Astrocyte of the spinal cord (primary cell): ENCODE data around the gene CASP2.
A peak's percentile ranks its signal among the peaks of the same experiment; 100 is the strongest.

ENCODE experiments used
- DNase-seq: peaks from one replicate; pipeline ENCODE4 v3.0.0; 2011; ENCODE audit warnings: low read depth, low spot score
- H3K4me3 ChIP-seq: 2 replicates; pipeline ENCODE4 v1.5.1; 2011; ENCODE audit warnings: low read depth, mild to moderate bottlenecking, low read length, moderate library complexity
- CTCF ChIP-seq: IDR thresholded peaks from 2 replicates; pipeline ENCODE4 v1.5.1; 2012; ENCODE audit warnings: low read depth, mild to moderate bottlenecking, low read length, inconsistent platforms
- in situ Hi-C: cut with HindIII; loops from 2 replicates; pipeline ENCODE4 v1.10.0; 2017; ENCODE audit warnings: low sequenced_read_pairs

CASP2 gene

DNA sequence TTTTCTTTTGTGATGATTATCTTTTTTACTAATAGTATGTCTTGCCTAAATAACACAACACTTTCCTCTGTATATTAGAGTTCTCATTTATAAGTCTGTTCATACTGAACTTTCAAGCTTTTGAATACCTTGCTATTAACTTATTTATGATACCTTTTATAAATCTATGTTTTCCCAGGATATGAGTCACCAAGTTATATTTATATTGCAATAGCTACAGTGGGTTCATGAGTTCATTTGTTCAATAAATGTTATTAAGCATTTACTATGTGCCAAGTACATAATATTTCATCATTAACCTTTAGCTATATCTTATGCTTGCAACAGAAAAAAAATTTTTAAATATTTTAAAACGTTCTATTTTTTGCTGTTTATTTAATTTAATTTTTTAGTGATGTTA, 46.1 kb downstream of the CASP2 start:
- no peak for DNase-seq
- no peak for TF ChIP-seq CTCF
- H3K4me3 ChIP-seq: no peak overlapping the region
- in situ Hi-C loops: no loop called here

DNA sequence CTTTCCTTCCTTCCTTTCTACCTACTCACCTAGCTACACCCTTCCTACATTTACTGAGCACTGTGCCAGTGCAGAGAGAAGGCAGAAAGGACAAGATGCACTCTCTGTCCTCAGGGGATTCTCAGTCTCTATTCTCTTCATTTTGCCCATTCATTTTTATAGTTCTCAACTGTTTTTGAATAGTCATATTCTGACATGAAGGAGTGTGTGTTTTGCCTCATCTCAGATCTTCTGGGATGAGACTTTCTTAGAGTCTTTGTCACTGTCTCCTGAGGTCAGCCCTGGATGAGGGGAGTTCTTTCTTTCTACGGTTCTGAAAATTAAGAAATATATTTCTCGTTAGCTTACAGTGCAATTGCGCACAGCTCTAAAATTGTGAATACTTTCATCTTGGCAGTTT, 49.1 kb downstream of the CASP2 start:
- no peak for TF ChIP-seq CTCF
- H3K4me3 ChIP-seq: no peak overlapping the region
- DNase-seq: no peak
- in situ Hi-C loops: no loop called here

GRCh38 chr7:143341842-143342241, 53.7 kb downstream of the CASP2 start:
- in situ Hi-C loops: no loop called here
- no peak for DNase-seq
- no peak overlapping the region for H3K4me3 ChIP-seq
- no peak for TF ChIP-seq CTCF

- no peak overlapping the region for H3K4me3 ChIP-seq
- in situ Hi-C loops: no loop called here
- no peak for TF ChIP-seq CTCF
- no peak for DNase-seq
Observed at GRCh38 chr7:143343596-143343995, 55.4 kb downstream of the CASP2 start.

GRCh38 chr7:143345428-143345900, 57.3 kb downstream of the CASP2 start:
- in situ Hi-C loops: no loop called here
- peak; percentile 60 for TF ChIP-seq CTCF
- peak overlapping the region; percentile 6 for H3K4me3 ChIP-seq
- peak; percentile 28 for DNase-seq

DNA sequence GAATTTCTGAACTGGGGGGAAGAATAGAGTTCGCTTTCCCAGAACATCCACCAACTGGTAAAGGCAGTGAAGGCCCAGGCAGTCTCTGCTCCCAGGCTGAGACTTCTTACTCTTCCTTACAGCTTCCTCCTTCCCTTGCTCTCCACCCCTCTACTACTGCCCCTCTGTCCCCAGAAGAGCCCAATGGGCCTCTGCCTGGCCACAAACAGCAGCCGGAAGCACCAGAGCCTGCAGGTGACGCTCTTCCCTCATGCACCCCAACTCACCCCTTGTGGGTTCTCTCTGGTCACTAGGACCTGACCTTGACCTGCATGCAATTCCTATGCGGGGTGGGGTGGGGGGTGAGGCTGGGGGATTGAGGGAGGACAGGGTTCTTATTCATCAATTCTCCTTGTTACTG, 57.9 kb downstream of the CASP2 start:
- H3K4me3 ChIP-seq: no peak overlapping the region
- DNase-seq: no peak
- in situ Hi-C loops: no loop called here
- TF ChIP-seq CTCF: no peak

- in situ Hi-C loops: no loop called here
- no peak for TF ChIP-seq CTCF
Observed at GRCh38 chr7:143347950-143348349, 59.8 kb downstream of the CASP2 start.

More at GRCh38 chr7:143347950-143348349, 59.8 kb downstream of the CASP2 start:
- no peak for DNase-seq
- H3K4me3 ChIP-seq: no peak overlapping the region
